GM12878 (cell line): ENCODE data around the gene KIAA1671. TPM values are rescaled to one million over a fixed set of nuclear protein-coding genes. Genes with fewer than 3 reads are reported as not detected.

Experiments
- ATAC-seq: fragments of 200-7000 bp; cut with Tn5 transposase; 3 replicates; pipeline ENCODE4 v1.9.1; 2020; ENCODE audit warnings: mild to moderate bottlenecking, moderate library complexity
- BruUV-seq: library from RNA; stranded (reverse); fragments of 400-500 nt; replicated peaks from 2 replicates; lab custom pipeline; 2021; lab: Mats Ljungman, UMichigan
- CTCF ChIA-PET: fragments of 300-600 bp; sonication (Branson Sonifier 250); formaldehyde crosslinking; extraction: SDS; loops from one replicate; lab custom pipeline; 2021; ENCODE audit warnings: inconsistent platforms; lab: Yijun Ruan, JAX
- POLR2A ChIA-PET: fragments of 350-600 bp; formaldehyde crosslinking; extraction: SDS; loops from one replicate; lab custom pipeline; 2021; ENCODE audit warnings: inconsistent platforms; lab: Charles Lee
- RAD21 ChIA-PET: fragments of 300-600 bp; sonication (Branson Sonifier 250); formaldehyde crosslinking; loops from one replicate; lab custom pipeline; 2023; ENCODE audit warnings: antibody characterized with exemption; ENCODE audit not compliant: unreplicated experiment; lab: Charles Lee
- SMC1A ChIA-PET: fragments of 300-600 bp; sonication (Branson Sonifier 250); formaldehyde crosslinking; loops from one replicate; lab custom pipeline; 2023; ENCODE audit not compliant: unreplicated experiment, uncharacterized antibody; lab: Charles Lee
- DNase-seq: peaks from one replicate; pipeline ENCODE4 v3.0.0-alpha.2; 2011; ENCODE audit warnings: low read depth, low spot score
- FAIRE-seq: peaks from 3 replicates; lab custom pipeline; 2011; peaks lifted over from hg19 to GRCh38; lab: Jason Lieb, UNC
- H2AFZ ChIP-seq: 2 replicates; pipeline ENCODE4 v1.6.0; 2011; ENCODE audit warnings: low read depth, low read length, control low read depth; ENCODE audit not compliant: control insufficient read depth
- H3K27ac ChIP-seq: 2 replicates; pipeline ENCODE4 v1.5.1; 2011; ENCODE audit warnings: control low read depth; ENCODE audit not compliant: control insufficient read depth, insufficient read depth
- H3K27me3 ChIP-seq, 2 experiments: replicated peaks in 1 of 2; 2 replicates each; pipeline versions ENCODE4 v1.6.0 to v1.6.1; 2011; ENCODE audit warnings: low read length in 1 of 2; ENCODE audit not compliant: control insufficient read depth in 2 of 2, insufficient read depth in 2 of 2
- H3K36me3 ChIP-seq, 2 experiments: 2 replicates each; pipeline ENCODE4 v1.5.1; 2011; ENCODE audit warnings: low read length in 1 of 2; ENCODE audit not compliant: control insufficient read depth in 2 of 2, insufficient read depth in 2 of 2
- H3K4me1 ChIP-seq: 2 replicates; pipeline ENCODE4 v1.6.1; 2011; ENCODE audit warnings: mild to moderate bottlenecking, low read length, moderate library complexity, mixed read lengths; ENCODE audit not compliant: control insufficient read depth, insufficient read depth
- H3K4me2 ChIP-seq: 2 replicates; pipeline ENCODE4 v1.6.0; 2011; ENCODE audit warnings: control low read depth; ENCODE audit not compliant: control insufficient read depth, insufficient read depth
- H3K4me3 ChIP-seq: fragments of 200-600 bp; sonication (generic); 2 replicates; pipeline ENCODE4 v1.5.1; 2016
- H3K79me2 ChIP-seq: 2 replicates; pipeline ENCODE4 v1.6.0; 2011; ENCODE audit warnings: low read length; ENCODE audit not compliant: control insufficient read depth, insufficient read depth
- H3K9ac ChIP-seq: 2 replicates; pipeline ENCODE4 v1.8.0; 2011; ENCODE audit warnings: low read length, control low read depth, mixed read lengths; ENCODE audit not compliant: control insufficient read depth, insufficient read depth
- H3K9me3 ChIP-seq: replicated peaks from 3 replicates; pipeline ENCODE4 v1.5.1; 2011; ENCODE audit warnings: mild to moderate bottlenecking, low read length; ENCODE audit not compliant: control insufficient read depth, insufficient read depth
- H4K20me1 ChIP-seq: 2 replicates; pipeline ENCODE4 v1.6.0; 2011; ENCODE audit not compliant: control insufficient read depth, insufficient read depth
- ATF3 ChIP-seq: IDR thresholded peaks from 2 replicates; pipeline ENCODE4 v1.6.1; 2011; ENCODE audit warnings: low read depth, mild to moderate bottlenecking, low read length, moderate library complexity, borderline replicate concordance; ENCODE audit errors: extremely low read depth
- ETV6 ChIP-seq, 2 experiments: fragments of 450-650 bp in 1 of 2; IDR thresholded peaks in 1 of 2; conservative IDR thresholded peaks in 1 of 2; 2 replicates each; pipeline ENCODE4 v1.6.1; 2014; ENCODE audit warnings: antibody characterized with exemption in 1 of 2, borderline replicate concordance in 1 of 2, low read depth in 1 of 2, mild to moderate bottlenecking in 1 of 2, moderate library complexity in 1 of 2
- HDAC6 ChIP-seq: fragments of 200-600 bp; sonication (generic); IDR thresholded peaks from one replicate; pipeline ENCODE4 v1.8.0; 2017; ENCODE audit warnings: antibody characterized with exemption; ENCODE audit not compliant: unreplicated experiment
- IRF3 ChIP-seq: fragments of 450-650 bp; IDR thresholded peaks from 2 replicates; pipeline ENCODE4 v1.6.1; 2014; ENCODE audit warnings: mild to moderate bottlenecking
- MTA2 ChIP-seq: fragments of 450-650 bp; IDR thresholded peaks from 2 replicates; pipeline ENCODE4 v1.6.1; 2016; ENCODE audit warnings: low read depth, mild to moderate bottlenecking, moderate library complexity
- NR2F1 ChIP-seq: fragments of 450-650 bp; conservative IDR thresholded peaks from 2 replicates; pipeline ENCODE4 v1.6.1; 2017; ENCODE audit warnings: mild to moderate bottlenecking
- RB1 ChIP-seq: fragments of 450-650 bp; formaldehyde crosslinking; IDR thresholded peaks from 2 replicates; pipeline ENCODE4 v1.6.1; 2017; ENCODE audit warnings: mild to moderate bottlenecking, borderline replicate concordance
- RUNX3 ChIP-seq: IDR thresholded peaks from 2 replicates; pipeline ENCODE4 v1.6.1; 2012; ENCODE audit warnings: low read length, inconsistent platforms
- SRF ChIP-seq, 2 experiments: IDR thresholded peaks; 2 replicates each; pipeline ENCODE4 v1.6.1; 2011; ENCODE audit warnings: low read depth in 2 of 2, low read length in 2 of 2, mild to moderate bottlenecking in 1 of 2, moderate library complexity in 1 of 2
- ZNF622 ChIP-seq: fragments of 450-650 bp; IDR thresholded peaks from 2 replicates; pipeline ENCODE4 v1.6.1; 2017; ENCODE audit warnings: mild to moderate bottlenecking, inconsistent platforms
- WGBS: methylation state at CpG from one replicate; pipeline ENCODE4 v1.1.6; 2016; ENCODE audit warnings: low lambda C conversion rate; ENCODE audit not compliant: insufficient replicate concordance, insufficient coverage; ENCODE audit errors: missing lambda C conversion rate; 5-methylcytosine and 5-hydroxymethylcytosine counted together
- in situ Hi-C: fragments of 300-500 bp; cut with MboI; formaldehyde crosslinking; loops from 9 replicates; pipeline ENCODE4 v1.14.3; 2018; ENCODE audit warnings: mixed read lengths
- intact Hi-C: fragments of 100-400 bp; cut with micrococcal nuclease; formaldehyde crosslinking; loops from one replicate; pipeline ENCODE4 v1.14.2; 2022; ENCODE audit not compliant: unreplicated experiment
- polyA plus RNA-seq, 11 experiments: library from polyadenylated mRNA; depleted of rRNA in 4 of 11; unstranded in 6 of 11; stranded (reverse) in 5 of 11; fragments of >200 nt; fragmentation: Nextera tagmentation in 4 of 11; fragmentation: Illumina TruSeq in 1 of 11; extraction: Ambion mirVana in 4 of 11; extraction: Trizol in 1 of 11; gene quantifications; 1 replicate in 1 of 11; 2 replicates in 10 of 11; pipeline versions ENCODE4 v1.2.1 to v1.2.3, GENCODE V29; 2011 to 2016; ENCODE audit warnings: inconsistent platforms in 2 of 11, missing spikeins in 2 of 11, low read depth in 1 of 11
- total RNA-seq, 4 experiments: library from RNA; depleted of rRNA in 3 of 4; stranded (reverse); fragments of >200 nt in 3 of 4; fragmentation: Illumina TruSeq in 1 of 4; extraction: Trizol in 1 of 4; gene quantifications; 2 replicates each; pipeline versions ENCODE4 v1.2.1 to v1.2.3, GENCODE V29; 2013 to 2021

Gene KIAA1671
- total and polyA plus RNA-seq, 10 of the 15 experiments (the other 5 are each of a cell fraction or from before 2014, with no cell fraction given), result 0.05 to 2.7 (median 0.33) TPM

GRCh38 chr22:25130462-25130861, 177.9 kb downstream of the KIAA1671 start:
- BruUV-seq, result no TSS peak

More at GRCh38 chr22:25130462-25130861, 177.9 kb downstream of the KIAA1671 start:
- in situ Hi-C loops, result no loop called here
- Histone ChIP-seq H4K20me1 (no peaks in the 10 kb centered on the region), H3K79me2 (no peaks in the 10 kb centered on the region), H3K36me3 (no peaks in the 10 kb centered on the region)
- RAD21 ChIA-PET, result interaction anchor here (0.6 to 1.1 kb wide), 3 partner anchors 19 to 1957 kb away, joined by 3 to 4 read pairs (median 3); no protein-coding TSS in a partner anchor
- SMC1A ChIA-PET, result interaction anchor here (0.7 to 2.7 kb wide), 7 partner anchors 19 to 670 kb away, joined by 3 to 12 read pairs (median 4); no protein-coding TSS in a partner anchor
- POLR2A ChIA-PET, result interaction anchor here (0.6 kb wide), 1 partner anchor 453 kb away, joined by 3 read pairs; no protein-coding TSS in a partner anchor
- TF ChIP-seq ETV6 (conservative IDR thresholded peaks at IDR 0.05 in 1 of 2, IDR thresholded peaks at IDR 0.05 in 1 of 2; ENCODE audit: borderline replicate concordance in 1 of 2, low read depth in 1 of 2), result no peak
- TF ChIP-seq MTA2, result no peak
- TF ChIP-seq IRF3, result no peak
- TF ChIP-seq ATF3, result no peak
- no peak for TF ChIP-seq NR2F1
- TF ChIP-seq RB1, result no peak
- no peak for TF ChIP-seq HDAC6
- no peak for TF ChIP-seq ZNF622
- no peak for TF ChIP-seq RUNX3
- TF ChIP-seq SRF (IDR thresholded peaks at IDR 0.05; ENCODE audit: low read depth in 2 of 2, low read length in 2 of 2), result no peak
- TF ChIP-seq, all 136 proteins: peak for 0
- no peaks in the 10 kb centered on the region for H3K9me3 ChIP-seq
- H3K27ac ChIP-seq, result no peak overlapping the region
- H3K4me1 ChIP-seq, result no peaks in the 10 kb centered on the region
- no peak overlapping the region for H3K9ac ChIP-seq
- H3K27me3 ChIP-seq, result no peaks in the 10 kb centered on the region; a peak in 1 of 4 replicates
- no peak for ATAC-seq
- no peak overlapping the region for H3K4me2 ChIP-seq
- intact Hi-C loops, result loop anchor here (5.0 kb wide), 1 partner anchor 42 kb away; no protein-coding TSS in a partner anchor
- H3K4me3 ChIP-seq, result no peak overlapping the region
- H2AFZ ChIP-seq, result no peak overlapping the region
- no peak for FAIRE-seq
- 29% methylated on average over 6 of the region's 6 CpGs for WGBS
- no peak for DNase-seq
- CTCF ChIA-PET, result interaction anchor here (0.9 to 8.9 kb wide), 5 partner anchors 18 to 75 kb away, joined by 3 to 44 read pairs (median 4); no protein-coding TSS in a partner anchor
